ENCODE results near the gene CCDC88C. TPM values are rescaled to one million over a fixed set of nuclear protein-coding genes. Genes with fewer than 3 reads are reported as not detected.

Gene CCDC88C
- total RNA-seq, 1 experiment from 2014 or later = 21.3 TPM

DNA sequence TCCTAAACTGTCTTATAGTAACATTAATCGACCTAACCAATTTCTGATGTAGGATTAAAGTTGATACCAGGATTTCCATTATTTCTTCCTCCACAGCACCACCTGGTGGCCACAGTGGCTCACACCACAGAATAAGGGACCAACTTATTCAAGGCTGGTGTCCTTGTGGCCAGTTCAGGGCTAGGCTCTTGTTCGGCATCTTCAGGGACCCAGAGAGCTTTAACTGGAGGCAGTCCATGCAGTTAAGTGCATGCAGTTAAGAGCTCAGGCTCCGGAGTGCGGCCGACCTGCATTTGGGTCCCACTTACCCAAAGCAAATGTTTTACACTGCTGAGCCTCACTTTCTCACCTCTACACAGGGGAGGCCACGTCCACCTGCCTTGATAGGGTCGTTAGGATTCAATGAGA, 131.1 kb downstream of the CCDC88C start:
- DNase-seq (ENCODE audit: low read depth, low spot score) = peak; percentile 38
- BruUV-seq (replicated peaks) = no TSS peak
- in situ Hi-C loops (cut with HindIII; ENCODE audit: low pct_unique_long_range_greater_than_20kb, low sequenced_read_pairs) (no loop called here), intact Hi-C loops (cut with micrococcal nuclease; ENCODE audit: unreplicated experiment) (loop anchor here (1.0 kb wide), 1 partner anchor 109 kb away; no protein-coding TSS in a partner anchor)
- Histone ChIP-seq H3K9me3 (ENCODE audit: control insufficient read depth, insufficient read depth, low read depth, low read length) (no peaks in the 10 kb centered on the region), H3K27me3 (ENCODE audit: control insufficient read depth, insufficient read depth, low read length) (no peaks in the 10 kb centered on the region), H3K4me3 (ENCODE audit: low read depth in 2 of 2, low read length in 2 of 2) (no peak overlapping the region), H3K36me3 (ENCODE audit: control insufficient read depth, insufficient read depth, low read length) (no peaks in the 10 kb centered on the region), H3K27ac (ENCODE audit: low read length) (no peak overlapping the region), H3K4me1 (ENCODE audit: control insufficient read depth, insufficient read depth, low read length) (no peaks in the 10 kb centered on the region)
- TF ChIP-seq SIN3A (IDR thresholded peaks at IDR 0.05; ENCODE audit: borderline replicate concordance, insufficient read depth, low read depth, low read length) (no peak), TCF7L2 (IDR thresholded peaks at IDR 0.05; ENCODE audit: low read depth, low read length) (no peak), POLR2AphosphoS5 (IDR thresholded peaks at IDR 0.05; ENCODE audit: low read depth, low read length) (no peak)
- TF ChIP-seq, protein P1, sequence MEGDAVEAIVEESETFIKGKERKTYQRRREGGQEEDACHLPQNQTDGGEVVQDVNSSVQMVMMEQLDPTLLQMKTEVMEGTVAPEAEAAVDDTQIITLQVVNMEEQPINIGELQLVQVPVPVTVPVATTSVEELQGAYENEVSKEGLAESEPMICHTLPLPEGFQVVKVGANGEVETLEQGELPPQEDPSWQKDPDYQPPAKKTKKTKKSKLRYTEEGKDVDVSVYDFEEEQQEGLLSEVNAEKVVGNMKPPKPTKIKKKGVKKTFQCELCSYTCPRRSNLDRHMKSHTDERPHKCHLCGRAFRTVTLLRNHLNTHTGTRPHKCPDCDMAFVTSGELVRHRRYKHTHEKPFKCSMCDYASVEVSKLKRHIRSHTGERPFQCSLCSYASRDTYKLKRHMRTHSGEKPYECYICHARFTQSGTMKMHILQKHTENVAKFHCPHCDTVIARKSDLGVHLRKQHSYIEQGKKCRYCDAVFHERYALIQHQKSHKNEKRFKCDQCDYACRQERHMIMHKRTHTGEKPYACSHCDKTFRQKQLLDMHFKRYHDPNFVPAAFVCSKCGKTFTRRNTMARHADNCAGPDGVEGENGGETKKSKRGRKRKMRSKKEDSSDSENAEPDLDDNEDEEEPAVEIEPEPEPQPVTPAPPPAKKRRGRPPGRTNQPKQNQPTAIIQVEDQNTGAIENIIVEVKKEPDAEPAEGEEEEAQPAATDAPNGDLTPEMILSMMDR (IDR thresholded peaks at IDR 0.05) = peak; percentile 80
- TF ChIP-seq, protein P2, sequence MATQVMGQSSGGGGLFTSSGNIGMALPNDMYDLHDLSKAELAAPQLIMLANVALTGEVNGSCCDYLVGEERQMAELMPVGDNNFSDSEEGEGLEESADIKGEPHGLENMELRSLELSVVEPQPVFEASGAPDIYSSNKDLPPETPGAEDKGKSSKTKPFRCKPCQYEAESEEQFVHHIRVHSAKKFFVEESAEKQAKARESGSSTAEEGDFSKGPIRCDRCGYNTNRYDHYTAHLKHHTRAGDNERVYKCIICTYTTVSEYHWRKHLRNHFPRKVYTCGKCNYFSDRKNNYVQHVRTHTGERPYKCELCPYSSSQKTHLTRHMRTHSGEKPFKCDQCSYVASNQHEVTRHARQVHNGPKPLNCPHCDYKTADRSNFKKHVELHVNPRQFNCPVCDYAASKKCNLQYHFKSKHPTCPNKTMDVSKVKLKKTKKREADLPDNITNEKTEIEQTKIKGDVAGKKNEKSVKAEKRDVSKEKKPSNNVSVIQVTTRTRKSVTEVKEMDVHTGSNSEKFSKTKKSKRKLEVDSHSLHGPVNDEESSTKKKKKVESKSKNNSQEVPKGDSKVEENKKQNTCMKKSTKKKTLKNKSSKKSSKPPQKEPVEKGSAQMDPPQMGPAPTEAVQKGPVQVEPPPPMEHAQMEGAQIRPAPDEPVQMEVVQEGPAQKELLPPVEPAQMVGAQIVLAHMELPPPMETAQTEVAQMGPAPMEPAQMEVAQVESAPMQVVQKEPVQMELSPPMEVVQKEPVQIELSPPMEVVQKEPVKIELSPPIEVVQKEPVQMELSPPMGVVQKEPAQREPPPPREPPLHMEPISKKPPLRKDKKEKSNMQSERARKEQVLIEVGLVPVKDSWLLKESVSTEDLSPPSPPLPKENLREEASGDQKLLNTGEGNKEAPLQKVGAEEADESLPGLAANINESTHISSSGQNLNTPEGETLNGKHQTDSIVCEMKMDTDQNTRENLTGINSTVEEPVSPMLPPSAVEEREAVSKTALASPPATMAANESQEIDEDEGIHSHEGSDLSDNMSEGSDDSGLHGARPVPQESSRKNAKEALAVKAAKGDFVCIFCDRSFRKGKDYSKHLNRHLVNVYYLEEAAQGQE (IDR thresholded peaks at IDR 0.05; ENCODE audit: insufficient read depth in 1 of 2, low read depth in 2 of 2, low read length in 1 of 2) = no peak
- POLR2A ChIA-PET = interaction anchor here (0.6 kb wide), 1 partner anchor 93 kb away, joined by 4 read pairs; no protein-coding TSS in a partner anchor
- ATAC-seq = peak; percentile 94
- CTCF ChIA-PET = interaction anchor here (0.6 to 2.0 kb wide), 5 partner anchors 29 to 131 kb away, joined by 3 to 7 read pairs (median 3); partner anchors contain the start of gene CCDC88C

DNA sequence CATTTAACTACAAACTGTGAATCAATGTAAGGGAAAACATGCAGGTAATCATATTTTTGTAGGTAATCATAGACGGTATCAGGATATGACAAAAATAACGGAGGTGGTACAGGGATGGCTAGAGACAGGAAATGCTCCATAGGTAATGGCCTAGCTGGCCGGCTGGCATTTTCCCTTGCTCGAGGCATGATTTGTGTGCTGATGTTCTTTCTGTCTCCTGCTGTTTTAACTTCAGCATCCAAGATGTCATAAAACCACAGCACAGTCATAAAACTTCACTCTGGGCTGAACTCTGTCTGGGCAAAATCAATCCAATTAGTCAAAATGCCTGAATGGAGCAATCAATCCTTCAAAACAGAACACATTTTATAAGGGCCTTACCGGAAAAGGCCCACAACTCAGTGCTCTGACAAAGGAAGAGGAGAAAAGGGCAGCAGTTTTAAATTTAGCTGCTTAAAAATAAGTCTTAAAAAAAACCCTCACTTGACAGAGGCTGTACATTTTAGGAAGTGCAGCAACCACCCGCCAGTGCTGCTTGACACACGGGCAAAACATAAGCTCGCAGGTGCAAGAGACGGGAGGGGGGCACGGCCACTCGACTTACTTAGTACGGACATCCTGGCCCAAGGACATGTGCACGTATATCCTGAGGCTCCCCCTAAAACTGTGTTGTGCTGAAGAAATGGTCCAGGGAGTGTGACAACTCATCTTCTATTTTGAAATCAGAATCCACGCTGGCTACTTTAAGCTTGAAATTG, 132.7 kb downstream of the CCDC88C start:
- DNase-seq (ENCODE audit: low read depth, low spot score) = no peak
- no TSS peak for BruUV-seq (replicated peaks)
- no peak for ATAC-seq
- POLR2A ChIA-PET = no interaction called here
- in situ Hi-C loops (cut with HindIII; ENCODE audit: low pct_unique_long_range_greater_than_20kb, low sequenced_read_pairs) (no loop called here), intact Hi-C loops (cut with micrococcal nuclease; ENCODE audit: unreplicated experiment) (no loop called here)
- Histone ChIP-seq H3K4me1 (ENCODE audit: control insufficient read depth, insufficient read depth, low read length) (no peaks in the 10 kb centered on the region), H3K4me3 (ENCODE audit: low read depth in 2 of 2, low read length in 2 of 2) (no peak overlapping the region), H3K27me3 (ENCODE audit: control insufficient read depth, insufficient read depth, low read length) (no peaks in the 10 kb centered on the region), H3K27ac (ENCODE audit: low read length) (no peak overlapping the region), H3K9me3 (ENCODE audit: control insufficient read depth, insufficient read depth, low read depth, low read length) (no peaks in the 10 kb centered on the region), H3K36me3 (ENCODE audit: control insufficient read depth, insufficient read depth, low read length) (no peaks in the 10 kb centered on the region)
- CTCF ChIA-PET = no interaction called here
- TF ChIP-seq, protein P2 (IDR thresholded peaks at IDR 0.05; ENCODE audit: insufficient read depth in 1 of 2, low read depth in 2 of 2, low read length in 1 of 2) = no peak
- TF ChIP-seq, protein P1 (IDR thresholded peaks at IDR 0.05) = no peak
- no peak for TF ChIP-seq SIN3A (IDR thresholded peaks at IDR 0.05; ENCODE audit: borderline replicate concordance, insufficient read depth, low read depth, low read length)
- no peak for TF ChIP-seq POLR2AphosphoS5 (IDR thresholded peaks at IDR 0.05; ENCODE audit: low read depth, low read length)
- no peak for TF ChIP-seq TCF7L2 (IDR thresholded peaks at IDR 0.05; ENCODE audit: low read depth, low read length)
